Astrocyte (in vitro differentiated cells and primary cell): ENCODE measurements around the gene IL32. TPM values are rescaled to one million over a fixed set of nuclear protein-coding genes. Genes with fewer than 3 reads are reported as not detected.

Experiments used
- DNase-seq: peaks from one replicate; pipeline ENCODE4 v3.0.0-alpha.2; 2010; ENCODE audit warnings: low read depth
- FAIRE-seq: peaks from 2 replicates; lab custom pipeline; 2011; peaks lifted over from hg19 to GRCh38; lab: Jason Lieb, UNC
- H2AFZ ChIP-seq: 2 replicates; pipeline ENCODE4 v1.6.0; 2012; ENCODE audit warnings: low read depth, low read length, inconsistent platforms
- H3K27ac ChIP-seq: 2 replicates; pipeline ENCODE4 v1.5.1; 2011; ENCODE audit warnings: low read depth, low read length, inconsistent platforms
- H3K27me3 ChIP-seq: 2 replicates; pipeline ENCODE4 v1.6.0; 2011; ENCODE audit warnings: low read length, inconsistent platforms; ENCODE audit not compliant: insufficient read depth
- H3K36me3 ChIP-seq: 2 replicates; pipeline ENCODE4 v1.5.1; 2011; ENCODE audit warnings: low read length, inconsistent platforms; ENCODE audit not compliant: insufficient read depth
- H3K4me1 ChIP-seq: 2 replicates; pipeline ENCODE4 v1.5.1; 2011; ENCODE audit warnings: low read length, inconsistent platforms; ENCODE audit not compliant: insufficient read depth
- H3K4me2 ChIP-seq: 2 replicates; pipeline ENCODE4 v1.6.0; 2012; ENCODE audit warnings: low read length, inconsistent platforms
- H3K4me3 ChIP-seq: 2 replicates; pipeline ENCODE4 v1.5.1; 2011; ENCODE audit warnings: low read depth, mild to moderate bottlenecking, low read length, inconsistent platforms; ENCODE audit not compliant: insufficient read depth
- H3K79me2 ChIP-seq: 2 replicates; pipeline ENCODE4 v1.6.0; 2012; ENCODE audit warnings: mild to moderate bottlenecking, low read length, inconsistent platforms; ENCODE audit not compliant: insufficient read depth
- H3K9ac ChIP-seq: 2 replicates; pipeline ENCODE4 v1.6.0; 2012; ENCODE audit warnings: mild to moderate bottlenecking, low read length, inconsistent platforms
- H3K9me3 ChIP-seq: 2 replicates; pipeline ENCODE4 v1.5.1; 2012; ENCODE audit warnings: low read depth, mild to moderate bottlenecking, low read length, inconsistent platforms; ENCODE audit not compliant: insufficient read depth
- H4K20me1 ChIP-seq: 2 replicates; pipeline ENCODE4 v1.6.0; 2012; ENCODE audit warnings: low read length, inconsistent platforms; ENCODE audit not compliant: insufficient read depth
- H3K27ac Mint-ChIP-seq: one replicate; pipeline ENCODE4 v1.8.0; 2021; ENCODE audit warnings: mild to moderate bottlenecking, mixed read lengths; ENCODE audit not compliant: unreplicated experiment
- H3K27me3 Mint-ChIP-seq: one replicate; pipeline ENCODE4 v1.8.0; 2021; ENCODE audit warnings: low read depth, mixed read lengths; ENCODE audit not compliant: unreplicated experiment
- H3K36me3 Mint-ChIP-seq: one replicate; pipeline ENCODE4 v1.8.0; 2021; ENCODE audit warnings: low read depth, mixed read lengths; ENCODE audit not compliant: unreplicated experiment
- H3K4me1 Mint-ChIP-seq: one replicate; pipeline ENCODE4 v1.8.0; 2021; ENCODE audit warnings: low read depth, mixed read lengths; ENCODE audit not compliant: unreplicated experiment
- H3K4me3 Mint-ChIP-seq: one replicate; pipeline ENCODE4 v1.8.0; 2021; ENCODE audit warnings: mild to moderate bottlenecking, moderate library complexity, mixed read lengths; ENCODE audit not compliant: unreplicated experiment
- H3K9me3 Mint-ChIP-seq: one replicate; pipeline ENCODE4 v1.8.0; 2021; ENCODE audit warnings: mild to moderate bottlenecking, mixed read lengths; ENCODE audit not compliant: unreplicated experiment
- EZH2 ChIP-seq: IDR thresholded peaks from 2 replicates; pipeline ENCODE4 v1.6.1; 2012; ENCODE audit warnings: mild to moderate bottlenecking, low read length, inconsistent platforms; ENCODE audit not compliant: insufficient read depth
- total RNA-seq: library from RNA; stranded (reverse); gene quantifications from 2 replicates; pipeline ENCODE4 v1.2.1, GENCODE V29; 2021
- TF ChIP-seq, protein P1 (sequence below): IDR thresholded peaks from 2 replicates; pipeline ENCODE4 v1.5.1; 2011; ENCODE audit warnings: low read depth, mild to moderate bottlenecking, inconsistent platforms, low read length, moderate library complexity; ENCODE audit not compliant: insufficient read depth

The IL32 gene
- total RNA-seq, 1 donor from 2014 or later: 43.8 TPM

DNA sequence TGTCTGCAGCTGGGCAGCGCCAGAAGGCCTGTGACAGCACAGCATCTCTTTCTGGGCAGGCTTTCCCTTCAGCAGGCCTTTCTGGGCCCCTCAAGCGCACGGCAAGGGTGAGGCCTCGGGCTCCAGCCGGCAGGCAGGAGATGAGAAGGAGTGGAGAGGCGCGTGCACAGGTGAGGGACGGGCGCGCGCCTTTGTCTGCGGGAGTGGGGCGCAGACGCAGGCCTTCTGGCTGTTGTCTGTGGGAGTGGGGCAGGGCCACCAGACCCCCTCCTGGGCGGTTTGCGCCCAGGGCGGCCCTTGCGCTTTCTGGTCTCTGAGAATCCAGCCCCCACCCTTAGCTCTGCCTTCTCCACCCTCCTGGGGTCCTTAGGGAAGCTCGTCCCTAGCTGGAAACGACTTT, 53.4 kb downstream of the IL32 start:
- no peak overlapping the region for H3K4me3 Mint-ChIP-seq
- Histone ChIP-seq H3K4me2 (no peak overlapping the region), H3K4me1 (peaks cover 9% of the 10 kb centered on the region), H3K27ac (no peak overlapping the region), H3K9me3 (no peaks in the 10 kb centered on the region), H3K4me3 (no peak overlapping the region), H3K27me3 (no peaks in the 10 kb centered on the region), H3K9ac (no peak overlapping the region), H3K36me3 (peaks cover 3% of the 10 kb centered on the region), H4K20me1 (peaks cover 9% of the 10 kb centered on the region), H2AFZ (no peak overlapping the region), H3K79me2 (peaks cover 8% of the 10 kb centered on the region)
- DNase-seq (no peak), FAIRE-seq (no peak)
- H3K4me1 Mint-ChIP-seq: peaks cover 13% of the 10 kb centered on the region
- no peaks in the 10 kb centered on the region for H3K9me3 Mint-ChIP-seq
- H3K36me3 Mint-ChIP-seq: no peaks in the 10 kb centered on the region
- no peak for TF ChIP-seq EZH2
- TF ChIP-seq, protein P1, sequence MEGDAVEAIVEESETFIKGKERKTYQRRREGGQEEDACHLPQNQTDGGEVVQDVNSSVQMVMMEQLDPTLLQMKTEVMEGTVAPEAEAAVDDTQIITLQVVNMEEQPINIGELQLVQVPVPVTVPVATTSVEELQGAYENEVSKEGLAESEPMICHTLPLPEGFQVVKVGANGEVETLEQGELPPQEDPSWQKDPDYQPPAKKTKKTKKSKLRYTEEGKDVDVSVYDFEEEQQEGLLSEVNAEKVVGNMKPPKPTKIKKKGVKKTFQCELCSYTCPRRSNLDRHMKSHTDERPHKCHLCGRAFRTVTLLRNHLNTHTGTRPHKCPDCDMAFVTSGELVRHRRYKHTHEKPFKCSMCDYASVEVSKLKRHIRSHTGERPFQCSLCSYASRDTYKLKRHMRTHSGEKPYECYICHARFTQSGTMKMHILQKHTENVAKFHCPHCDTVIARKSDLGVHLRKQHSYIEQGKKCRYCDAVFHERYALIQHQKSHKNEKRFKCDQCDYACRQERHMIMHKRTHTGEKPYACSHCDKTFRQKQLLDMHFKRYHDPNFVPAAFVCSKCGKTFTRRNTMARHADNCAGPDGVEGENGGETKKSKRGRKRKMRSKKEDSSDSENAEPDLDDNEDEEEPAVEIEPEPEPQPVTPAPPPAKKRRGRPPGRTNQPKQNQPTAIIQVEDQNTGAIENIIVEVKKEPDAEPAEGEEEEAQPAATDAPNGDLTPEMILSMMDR: no peak
- no peaks in the 10 kb centered on the region for H3K27me3 Mint-ChIP-seq
- H3K27ac Mint-ChIP-seq: no peak overlapping the region

Other genes with a start within 250 kb of the IL32 start
- not detected in 2 replicates for gene PRSS21, start 248.4 kb upstream of the IL32 start, total RNA-seq
- not detected in 2 replicates for gene ZG16B, start 235.3 kb upstream of the IL32 start, total RNA-seq
- gene PRSS22, start 207.5 kb upstream of the IL32 start, total RNA-seq: 0.58 and 1.5 TPM in 2 replicates
- gene FLYWCH2, start 182.4 kb upstream of the IL32 start, total RNA-seq: 36.5 and 40.7 TPM in 2 replicates
- gene FLYWCH1, start 153.7 kb upstream of the IL32 start, total RNA-seq: 53.4 and 58.9 TPM in 2 replicates
- gene KREMEN2, start 101.4 kb upstream of the IL32 start, total RNA-seq: 7.5 and 8.0 TPM in 2 replicates
- 4.8 and 5.4 TPM in 2 replicates for gene PAQR4, start 96.3 kb upstream of the IL32 start, total RNA-seq
- 3.9 TPM in 2 replicates for gene PKMYT1, start 85.2 kb upstream of the IL32 start, total RNA-seq
- gene CLDN9, start 52.7 kb upstream of the IL32 start, total RNA-seq: 0.14 and 0.48 TPM in 2 replicates
- gene CLDN6, start 47.5 kb upstream of the IL32 start, total RNA-seq: 449 and 584 TPM in 2 replicates
- gene TNFRSF12A, start 45.3 kb upstream of the IL32 start, total RNA-seq: 262 and 275 TPM in 2 replicates
- 47.0 and 71.6 TPM in 2 replicates for gene HCFC1R1, start 41.7 kb upstream of the IL32 start, total RNA-seq
- gene THOC6, start 41.6 kb upstream of the IL32 start, total RNA-seq: 17.4 and 22.3 TPM in 2 replicates
- gene BICDL2, start 28.7 kb upstream of the IL32 start, total RNA-seq: 0.16 TPM in 1 of 2 replicates, not detected in the other
- 0.89 and 1.3 TPM in 2 replicates for gene MMP25, start 19.1 kb upstream of the IL32 start, total RNA-seq
- gene ZSCAN10, start 33.7 kb downstream of the IL32 start, total RNA-seq: 0.22 and 0.25 TPM in 2 replicates
- 13.2 and 15.4 TPM in 2 replicates for gene ZNF205, start 46.9 kb downstream of the IL32 start, total RNA-seq
- gene ZNF213, start 69.4 kb downstream of the IL32 start, total RNA-seq: 11.3 and 12.0 TPM in 2 replicates
- 0.32 TPM in 1 of 2 replicates, not detected in the other for gene OR1F1, start 122.6 kb downstream of the IL32 start, total RNA-seq
- gene ZNF200, start 169.5 kb downstream of the IL32 start, total RNA-seq: 8.6 and 9.2 TPM in 2 replicates
- not detected in 2 replicates for gene MEFV, start 191.0 kb downstream of the IL32 start, total RNA-seq
- gene ZNF263, start 217.9 kb downstream of the IL32 start, total RNA-seq: 31.4 and 34.7 TPM in 2 replicates
- gene TIGD7, start 239.8 kb downstream of the IL32 start, total RNA-seq: 4.4 and 4.5 TPM in 2 replicates
- 26.9 and 30.5 TPM in 2 replicates for gene ZNF75A, start 239.9 kb downstream of the IL32 start, total RNA-seq